BJ (cell line): Measurements from ENCODE around the gene MYL9. TPM values are rescaled to one million over a fixed set of nuclear protein-coding genes. Genes with fewer than 3 reads are reported as not detected.

Source experiments
- CTCF ChIA-PET: fragments of 350-600 bp; formaldehyde crosslinking; extraction: SDS; loops from one replicate; lab custom pipeline; 2021; ENCODE audit warnings: antibody characterized with exemption, inconsistent platforms; lab: Yijun Ruan, JAX
- POLR2A ChIA-PET: fragments of 300-600 bp; sonication (Branson Sonifier 250); formaldehyde crosslinking; extraction: SDS; loops from one replicate; lab custom pipeline; 2021; ENCODE audit warnings: antibody characterized with exemption; lab: Charles Lee
- DNase-seq: peaks from one replicate; pipeline ENCODE4 v3.0.0-alpha.2; 2011; ENCODE audit warnings: low read depth
- H3K27me3 ChIP-seq: 2 replicates; pipeline ENCODE4 v1.6.0; 2011; ENCODE audit warnings: low read length; ENCODE audit not compliant: control insufficient read depth, insufficient read depth
- H3K36me3 ChIP-seq: 2 replicates; pipeline ENCODE4 v1.5.1; 2011; ENCODE audit warnings: low read length; ENCODE audit not compliant: control insufficient read depth, insufficient read depth
- H3K4me3 ChIP-seq: 2 replicates; pipeline ENCODE4 v1.5.1; 2011; ENCODE audit warnings: low read depth, mild to moderate bottlenecking, control low read depth, low read length
- CTCF ChIP-seq: IDR thresholded peaks from 2 replicates; pipeline ENCODE4 v1.5.1; 2011; ENCODE audit warnings: low read depth, mild to moderate bottlenecking, control low read depth, inconsistent platforms, low read length, moderate library complexity; ENCODE audit not compliant: insufficient read depth
- polyA plus RNA-seq: library from polyadenylated mRNA; depleted of rRNA; stranded (reverse); fragments of >200 nt; gene quantifications from 2 replicates; pipeline ENCODE4 v1.2.3, GENCODE V29; 2011; rRNA removed
- small RNA-seq: library from RNA; depleted of rRNA; stranded (forward); fragments of <200 nt; gene quantifications from one replicate; pipeline ENCODE3, GENCODE V24; 2012; ENCODE audit warnings: low replicate concordance, low read depth; ENCODE audit not compliant: insufficient read length

The MYL9 gene
- polyA plus RNA-seq, 1 experiment: 673 TPM

- POLR2A ChIA-PET: interaction anchor here (0.6 kb wide), 1 partner anchor 244 kb away, joined by 17 read pairs; no protein-coding TSS in a partner anchor
- peaks cover 7% of the 10 kb centered on the region for H3K36me3 ChIP-seq
- no peak overlapping the region for H3K4me3 ChIP-seq
- TF ChIP-seq CTCF: peak; percentile 61
- H3K27me3 ChIP-seq: no peaks in the 10 kb centered on the region
- CTCF ChIA-PET: interaction anchor here (1.1 to 2.8 kb wide), 5 partner anchors 10 to 50 kb away, joined by 3 to 15 read pairs (median 4); partner anchors contain the start of genes MYL9 and RAB5IF
- DNase-seq: no peak
These were observed 50.7 kb downstream of the MYL9 start for GRCh38 chr20:36591854-36592641.

- peaks cover 5% of the 10 kb centered on the region; the same call in 1 of the 2 replicates for H3K36me3 ChIP-seq
- H3K4me3 ChIP-seq: no peak overlapping the region
- DNase-seq: no peak
- CTCF ChIA-PET: interaction anchor here (1.3 to 2.8 kb wide), 3 partner anchors 8 to 36 kb away, joined by 3 to 15 read pairs (median 7); partner anchors contain the start of gene TGIF2
- TF ChIP-seq CTCF: no peak
- POLR2A ChIA-PET: no interaction called here
- no peaks in the 10 kb centered on the region for H3K27me3 ChIP-seq
These were observed 52.1 kb downstream of the MYL9 start for GRCh38 chr20:36593347-36593929.

GRCh38 chr20:36599912-36600345 is 58.6 kb downstream of the MYL9 start:
- no peak for DNase-seq
- Histone ChIP-seq H3K36me3 (no peaks in the 10 kb centered on the region), H3K4me3 (no peak overlapping the region), H3K27me3 (no peaks in the 10 kb centered on the region)
- POLR2A ChIA-PET: no interaction called here
- TF ChIP-seq CTCF: no peak
- CTCF ChIA-PET: interaction anchor here (1.9 kb wide), 1 partner anchor 11 kb away, joined by 7 read pairs; no protein-coding TSS in a partner anchor

Small RNA genes lying within 50 kb of the gene (small RNA-seq; reads per million reads assigned to genes)
- not detected for gene RF00017

Other genes starting within 250 kb of the MYL9 start
- 21.2 and 34.9 TPM in 2 replicates for gene DLGAP4, start 235.2 kb upstream of the MYL9 start, polyA plus RNA-seq
- 8.3 and 10.8 TPM in 2 replicates for gene TGIF2, start 32.1 kb downstream of the MYL9 start, polyA plus RNA-seq
- gene RAB5IF, start 64.3 kb downstream of the MYL9 start, polyA plus RNA-seq: 92.4 and 138 TPM in 2 replicates
- not detected in 2 replicates for gene SLA2, start 104.7 kb downstream of the MYL9 start, polyA plus RNA-seq
- 27.0 and 28.5 TPM in 2 replicates for gene NDRG3, start 204.6 kb downstream of the MYL9 start, polyA plus RNA-seq
- gene DSN1, start 232.2 kb downstream of the MYL9 start, polyA plus RNA-seq: 7.3 and 11.0 TPM in 2 replicates